Activated CD8-positive, alpha-beta memory T cell treated with anti-CD3 and anti-CD28 coated beads, Interleukin-2, amount 50 U/mL, for 24 hours (primary cell): Measurements from ENCODE around the gene HCAR3.
"Not testable (repeated sequence)": the region's sequence is repeated elsewhere in the genome, so short reads cannot be mapped to it uniquely, and the experiment has no call there.

ENCODE experiments used
- DNase-seq: peaks from one replicate; pipeline ENCODE4 v3.0.0-alpha.2; 2020; ENCODE audit errors: extremely low read depth

Gene HCAR3

DNA sequence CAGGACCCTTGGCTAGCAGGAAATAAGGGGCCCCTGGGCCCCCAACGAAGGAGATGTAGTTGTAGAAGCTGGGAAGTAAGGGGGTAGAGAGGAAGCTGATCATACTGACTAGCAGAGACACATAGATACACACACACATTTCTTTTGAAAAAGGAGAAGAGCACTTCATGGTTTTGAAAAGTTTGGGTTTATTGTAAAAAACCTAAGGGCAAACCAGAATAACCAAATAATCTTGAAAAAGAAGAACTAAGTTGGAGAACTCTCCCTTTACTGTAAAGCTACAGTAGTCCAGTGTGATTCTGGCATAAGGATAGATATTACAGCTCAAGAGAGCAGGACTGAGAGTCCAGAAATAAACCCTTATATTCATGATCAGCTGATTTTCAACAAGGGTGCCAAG, 5.8 kb upstream of the HCAR3 start:
- no peak for DNase-seq

DNA sequence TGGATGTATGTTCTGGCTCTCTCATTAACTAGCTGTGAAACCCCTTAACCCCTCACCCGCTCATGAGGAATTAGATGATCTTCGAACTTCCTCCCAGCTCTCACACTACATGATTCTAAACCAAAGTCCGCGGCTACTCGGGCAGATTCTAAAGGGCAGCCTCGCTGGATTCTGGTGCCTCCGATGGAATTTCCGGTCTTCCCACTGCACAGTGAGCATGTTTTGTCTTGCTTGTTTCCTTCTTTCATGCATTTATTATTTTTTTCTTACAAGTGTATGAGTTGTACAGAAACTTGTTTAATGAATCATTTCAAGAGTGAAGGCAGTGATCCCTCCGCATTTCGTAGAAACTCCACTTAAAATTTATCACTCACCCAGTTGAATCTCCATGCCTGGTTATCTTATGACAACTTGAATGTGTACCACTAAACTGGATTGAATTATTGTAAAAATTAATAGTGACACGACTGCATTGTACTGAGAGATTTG, 4.5 kb upstream of the HCAR3 start:
- DNase-seq = no peak

DNA sequence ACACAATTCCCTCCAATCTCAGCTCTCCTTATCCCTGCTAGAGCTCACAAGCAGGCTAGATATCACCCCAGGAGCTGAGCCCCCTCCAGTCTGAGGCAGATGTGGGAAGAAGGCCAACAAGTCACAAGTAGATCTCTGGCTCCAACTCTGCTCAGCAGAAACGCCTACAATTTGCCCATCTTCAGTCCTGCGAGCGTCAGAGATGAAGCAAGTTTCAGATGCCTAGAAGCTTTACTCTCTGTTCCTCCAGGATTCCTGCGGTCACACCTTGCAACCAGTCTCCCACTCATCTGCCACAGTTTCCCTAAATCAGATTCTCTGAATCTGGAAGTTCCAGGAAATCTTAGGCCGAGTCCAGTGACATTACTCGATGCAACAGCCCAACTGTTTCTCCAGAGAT, 1.4 kb downstream of the HCAR3 start:
- DNase-seq = not testable (repeated sequence)

DNA sequence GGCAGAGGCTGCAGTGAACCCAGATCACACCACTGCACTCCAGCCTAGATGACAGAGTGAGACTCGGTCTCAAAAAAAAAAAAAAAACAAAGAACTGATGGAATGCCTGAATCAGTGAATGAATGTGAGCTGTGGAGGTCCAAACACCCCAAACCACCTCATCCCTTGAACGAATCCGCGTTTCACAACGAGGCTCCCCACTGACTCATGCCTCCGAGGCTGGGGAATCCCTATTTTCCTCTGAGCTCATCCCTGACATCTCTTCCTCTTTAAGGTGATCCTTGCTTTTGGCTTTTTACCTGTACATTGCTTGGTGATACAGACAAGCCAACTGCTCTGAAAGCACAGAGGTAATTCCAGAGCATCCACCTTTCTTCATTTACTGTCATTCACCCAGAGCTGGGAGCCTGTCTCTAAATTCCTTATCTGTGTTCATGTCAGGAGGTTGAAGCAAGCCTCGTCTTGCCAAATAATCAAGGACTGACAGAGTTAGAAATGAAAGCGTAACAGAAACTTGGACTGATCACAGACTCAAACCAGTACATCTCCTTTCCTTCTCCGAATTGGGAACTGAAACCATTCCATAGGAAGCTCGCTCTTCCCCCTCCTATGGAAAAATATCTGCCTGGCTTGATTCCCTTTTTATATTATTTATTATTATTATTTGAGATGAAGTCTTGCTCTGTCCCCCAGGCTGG, 3.0 kb downstream of the HCAR3 start:
- not testable (repeated sequence) for DNase-seq

DNA sequence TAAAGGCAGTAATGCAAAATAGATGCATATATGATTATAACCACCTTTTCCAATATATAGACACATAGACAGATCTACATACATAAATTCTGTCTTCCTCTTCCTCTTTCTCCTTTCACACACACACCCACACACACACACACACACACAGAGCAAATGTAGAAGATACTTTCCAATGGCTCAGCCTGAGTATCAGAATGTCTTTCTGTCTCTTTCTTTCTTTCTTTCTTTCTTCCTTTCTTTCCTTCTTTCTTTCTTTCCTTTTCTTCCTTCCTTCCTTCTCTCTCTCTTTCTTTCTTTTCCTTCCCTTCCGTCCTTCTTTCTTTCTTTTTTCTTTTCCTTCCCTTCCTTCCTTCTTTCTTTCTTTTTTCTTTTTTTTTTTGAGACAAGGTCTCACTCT, 5.3 kb downstream of the HCAR3 start:
- not testable (repeated sequence) for DNase-seq

DNA sequence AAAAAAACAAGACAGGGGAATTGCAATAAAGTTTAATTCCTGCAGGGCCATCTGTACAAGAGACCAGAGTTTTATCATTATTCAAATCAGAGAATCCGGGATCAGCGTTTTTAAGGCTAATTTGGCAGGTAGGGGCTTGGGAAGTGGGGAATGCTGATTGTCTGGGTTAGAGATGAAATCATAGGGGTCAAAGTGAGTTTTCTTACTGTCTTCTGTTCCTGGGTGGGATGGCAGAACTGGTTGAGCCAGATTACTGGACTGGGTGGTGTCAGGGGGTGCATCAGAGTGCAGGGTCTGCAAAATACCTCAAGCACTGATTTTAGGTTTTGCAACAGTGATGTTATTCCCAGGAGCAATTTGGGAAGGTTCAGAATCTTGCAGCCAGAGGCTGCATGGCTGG, 6.3 kb downstream of the HCAR3 start:
- DNase-seq = not testable (repeated sequence)

DNA sequence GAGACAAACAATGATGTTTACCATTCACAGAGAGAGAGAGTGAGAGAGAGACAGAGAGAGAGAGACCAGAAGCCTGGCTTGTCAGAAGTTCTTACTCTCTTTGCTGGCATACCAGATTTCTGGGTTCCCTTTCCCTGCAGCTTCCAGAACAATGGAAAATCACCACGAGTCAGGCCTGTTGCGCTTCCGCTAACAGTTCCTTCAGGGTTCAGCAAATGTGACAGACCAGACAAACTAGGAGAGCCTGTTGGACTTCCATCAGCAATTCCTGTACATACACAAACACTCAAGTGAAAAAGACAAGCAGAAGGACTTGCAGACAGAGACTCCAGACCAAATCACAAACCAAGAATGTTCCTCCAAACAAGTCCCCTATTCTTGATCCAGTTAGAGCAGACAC, 7.3 kb downstream of the HCAR3 start:
- DNase-seq = not testable (repeated sequence)

DNA sequence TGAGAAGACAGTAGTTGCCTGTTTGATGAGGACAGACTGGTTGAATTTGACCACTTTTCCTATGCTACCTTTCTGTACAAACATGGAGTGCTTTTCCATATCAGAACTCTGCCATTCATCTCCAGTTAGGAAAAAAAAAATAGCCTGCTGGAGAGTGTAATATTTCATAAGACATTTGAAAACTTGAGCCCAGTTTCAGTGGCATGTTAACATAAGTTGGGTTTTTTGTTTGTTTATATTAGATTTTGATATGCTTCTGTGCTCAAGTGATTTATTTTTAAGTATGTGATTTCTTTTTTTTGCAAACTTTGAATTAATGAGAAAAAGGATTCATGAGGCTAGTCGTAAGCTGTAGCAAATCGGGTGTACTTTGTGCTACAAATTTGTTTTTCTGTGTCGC, 12.8 kb downstream of the HCAR3 start:
- not testable (repeated sequence) for DNase-seq

DNA sequence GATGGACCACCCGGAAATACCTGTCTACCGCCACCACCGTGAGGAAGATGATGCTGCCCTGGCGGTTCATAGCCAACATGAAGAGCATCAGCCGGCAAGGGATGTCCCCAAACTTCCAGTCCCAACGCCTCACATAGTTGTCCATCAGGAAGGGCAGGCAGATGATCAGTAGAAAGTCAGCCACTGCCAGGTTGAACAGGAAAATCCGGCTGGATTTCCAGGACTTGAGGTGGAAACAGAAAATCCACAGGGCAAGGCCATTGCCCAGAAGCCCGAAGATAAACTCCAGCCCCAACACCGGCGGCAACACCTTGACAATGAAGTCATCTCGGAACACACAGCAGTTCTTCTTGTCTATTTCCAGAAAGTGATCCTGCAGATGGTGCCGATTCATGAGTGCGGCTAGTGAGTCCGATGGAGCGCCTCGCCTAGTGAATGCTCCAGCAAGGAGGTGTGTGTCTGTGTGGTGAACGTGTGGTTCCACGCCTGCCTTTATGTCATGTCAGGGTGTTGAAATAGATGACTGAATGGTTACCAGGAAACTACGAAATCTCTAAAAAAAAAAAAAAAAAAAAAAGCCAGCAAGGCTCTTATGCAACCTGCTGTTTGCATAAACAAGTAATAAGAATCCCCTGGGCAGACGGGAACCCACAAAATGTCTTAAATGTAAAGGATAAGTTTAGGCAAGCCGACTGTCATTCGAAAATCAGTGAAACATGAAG, 13.6 kb downstream of the HCAR3 start, which contains the start of gene HCAR2:
HCAR2 (minus strand) TSS at position 468 of the 722 bp plus-strand sequence; CDS start at position 394, 74 bp downstream.
- DNase-seq = not testable (repeated sequence)

DNA sequence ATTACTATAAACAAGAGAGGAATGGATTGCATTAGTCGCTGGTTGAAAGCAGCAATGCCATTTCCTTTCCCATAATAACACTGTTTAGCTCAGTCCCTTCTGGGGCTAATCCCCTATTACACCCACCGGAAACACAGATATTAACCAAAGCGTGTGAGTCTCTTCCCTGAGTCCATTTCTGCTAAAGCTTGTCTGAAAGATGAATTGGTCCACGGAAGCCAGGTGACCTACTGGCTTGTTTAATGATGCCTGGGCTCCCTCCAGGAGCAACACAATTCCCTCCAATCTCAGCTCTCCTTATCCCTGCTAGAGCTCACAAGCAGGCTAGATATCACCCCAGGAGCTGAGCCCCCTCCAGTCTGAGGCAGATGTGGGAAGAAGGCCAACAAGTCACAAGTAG, 15.1 kb downstream of the HCAR3 start:
- not testable (repeated sequence) for DNase-seq

DNA sequence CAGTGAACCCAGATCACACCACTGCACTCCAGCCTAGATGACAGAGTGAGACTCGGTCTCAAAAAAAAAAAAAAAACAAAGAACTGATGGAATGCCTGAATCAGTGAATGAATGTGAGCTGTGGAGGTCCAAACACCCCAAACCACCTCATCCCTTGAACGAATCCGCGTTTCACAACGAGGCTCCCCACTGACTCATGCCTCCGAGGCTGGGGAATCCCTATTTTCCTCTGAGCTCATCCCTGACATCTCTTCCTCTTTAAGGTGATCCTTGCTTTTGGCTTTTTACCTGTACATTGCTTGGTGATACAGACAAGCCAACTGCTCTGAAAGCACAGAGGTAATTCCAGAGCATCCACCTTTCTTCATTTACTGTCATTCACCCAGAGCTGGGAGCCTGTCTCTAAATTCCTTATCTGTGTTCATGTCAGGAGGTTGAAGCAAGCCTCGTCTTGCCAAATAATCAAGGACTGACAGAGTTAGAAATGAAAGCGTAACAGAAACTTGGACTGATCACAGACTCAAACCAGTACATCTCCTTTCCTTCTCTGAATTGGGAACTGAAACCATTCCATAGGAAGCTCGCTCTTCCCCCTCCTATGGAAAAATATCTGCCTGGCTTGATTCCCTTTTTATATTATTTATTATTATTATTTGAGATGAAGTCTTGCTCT, 16.4 kb downstream of the HCAR3 start:
- DNase-seq = not testable (repeated sequence)

DNA sequence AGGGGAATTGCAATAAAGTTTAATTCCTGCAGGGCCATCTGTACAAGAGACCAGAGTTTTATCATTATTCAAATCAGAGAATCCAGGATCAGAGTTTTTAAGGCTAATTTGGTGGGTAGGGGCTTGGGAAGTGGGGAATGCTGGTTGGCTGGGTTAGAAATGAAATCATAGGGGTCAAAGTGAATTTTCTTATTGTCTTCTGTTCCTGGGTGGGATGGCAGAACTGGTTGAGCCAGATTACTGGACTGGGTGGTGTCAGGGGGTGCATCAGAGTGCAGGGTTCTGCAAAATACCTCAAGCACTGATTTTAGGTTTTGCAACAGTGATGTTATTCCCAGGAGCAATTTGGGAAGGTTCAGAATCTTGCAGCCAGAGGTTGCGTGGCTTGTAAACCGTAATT, 19.7 kb downstream of the HCAR3 start:
- not testable (repeated sequence) for DNase-seq

DNA sequence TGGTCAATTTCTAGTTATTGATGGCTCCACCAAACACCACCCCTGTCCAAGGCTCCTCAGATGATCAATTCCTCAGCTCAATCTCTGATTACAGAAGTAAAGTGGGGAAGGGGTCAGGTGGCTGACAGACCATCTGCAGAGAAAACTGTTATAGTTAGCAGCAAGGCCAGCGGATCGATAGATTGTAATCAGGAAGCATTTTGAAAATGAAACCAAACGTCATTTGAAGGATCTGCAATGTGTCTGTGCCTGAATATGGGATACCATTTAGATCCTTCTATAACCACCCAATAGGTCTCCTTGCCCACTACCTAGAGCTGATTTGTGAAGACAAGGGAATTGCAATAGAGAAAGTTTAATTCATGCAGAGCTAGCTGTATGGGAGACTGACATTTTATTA, 25.0 kb downstream of the HCAR3 start:
- no peak for DNase-seq

DNA sequence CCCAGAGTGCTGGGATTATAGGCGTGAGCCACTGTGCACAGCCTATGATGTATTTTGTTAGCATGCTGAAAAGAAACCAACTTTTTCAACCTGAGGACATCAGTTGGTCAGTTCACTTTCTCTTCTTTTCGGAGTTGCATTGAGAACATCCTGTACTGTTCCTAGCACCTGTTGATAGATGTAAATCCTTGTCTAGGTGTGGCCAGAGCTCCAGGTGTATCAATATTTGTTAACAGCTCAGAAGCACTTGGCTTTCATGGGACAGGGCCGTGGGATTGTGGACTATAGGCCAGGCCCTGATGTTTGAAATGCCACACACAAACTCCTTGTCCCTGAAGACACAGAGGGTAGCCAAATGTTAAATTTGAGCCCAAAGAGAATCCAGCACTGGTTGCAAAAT, 28.3 kb downstream of the HCAR3 start:
- DNase-seq = no peak

DNA sequence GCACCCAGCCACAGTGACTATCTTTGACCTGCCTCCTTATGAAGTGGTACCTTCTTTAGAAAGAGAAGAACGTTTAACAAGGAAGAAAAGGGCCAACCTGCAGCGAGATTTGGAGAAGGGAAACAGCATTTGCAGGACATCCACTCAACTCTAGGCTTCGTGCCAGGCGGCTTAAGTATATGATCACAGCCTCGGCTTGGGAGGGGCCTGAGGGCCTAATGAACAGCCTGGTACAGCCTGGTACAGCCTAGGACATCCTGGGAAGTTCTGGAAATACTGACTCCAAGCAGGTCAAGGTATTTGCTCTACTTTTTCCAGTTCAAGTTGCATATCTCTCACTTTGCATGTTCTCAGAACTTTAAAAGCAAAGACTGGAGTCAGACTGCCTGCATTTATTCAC, 29.5 kb downstream of the HCAR3 start:
- no peak for DNase-seq

DNA sequence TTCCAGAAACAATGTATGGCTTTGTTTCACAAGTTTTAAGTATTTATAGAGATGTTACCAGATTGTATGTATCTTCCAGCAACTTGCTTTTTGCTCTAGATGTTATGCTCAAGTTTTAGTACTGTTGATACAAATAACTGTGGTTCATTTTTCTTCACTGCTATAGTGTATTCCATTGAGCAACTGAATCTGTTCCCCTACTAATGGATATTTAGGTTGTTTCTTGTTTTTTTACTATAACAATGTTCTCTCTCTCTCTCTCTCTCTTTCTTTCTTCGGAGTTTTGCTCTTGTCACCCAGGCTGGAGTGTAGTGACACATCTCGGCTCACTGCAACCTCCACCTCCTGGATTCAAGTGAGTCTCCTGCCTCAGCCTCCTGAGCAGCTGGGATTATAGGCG, 30.1 kb downstream of the HCAR3 start:
- DNase-seq = no peak

DNA sequence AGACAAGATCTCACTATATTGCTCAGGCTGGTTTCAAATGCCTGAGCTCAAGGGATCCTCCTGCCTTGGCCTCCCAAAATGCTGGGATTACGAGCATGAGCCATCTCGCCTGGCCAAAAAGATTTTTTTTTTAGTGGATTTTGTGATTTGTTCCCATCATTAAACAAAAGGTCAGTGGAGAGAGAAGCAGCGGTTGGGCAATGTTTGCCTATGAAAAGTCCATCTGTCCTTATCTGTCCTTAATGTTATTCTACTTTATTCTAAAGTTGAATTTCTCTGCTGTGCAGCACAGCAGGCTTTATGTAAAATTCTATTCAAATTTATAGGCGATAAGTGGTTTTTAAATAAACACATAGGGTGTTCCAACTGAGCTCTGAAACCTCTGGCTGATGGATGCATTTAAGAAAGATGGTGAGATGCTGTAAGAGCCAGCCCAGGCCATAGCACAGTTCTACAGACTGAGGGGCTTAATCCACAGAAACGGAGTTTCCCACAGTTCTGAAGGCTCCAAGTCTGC, 32.3 kb downstream of the HCAR3 start:
- DNase-seq = no peak

DNA sequence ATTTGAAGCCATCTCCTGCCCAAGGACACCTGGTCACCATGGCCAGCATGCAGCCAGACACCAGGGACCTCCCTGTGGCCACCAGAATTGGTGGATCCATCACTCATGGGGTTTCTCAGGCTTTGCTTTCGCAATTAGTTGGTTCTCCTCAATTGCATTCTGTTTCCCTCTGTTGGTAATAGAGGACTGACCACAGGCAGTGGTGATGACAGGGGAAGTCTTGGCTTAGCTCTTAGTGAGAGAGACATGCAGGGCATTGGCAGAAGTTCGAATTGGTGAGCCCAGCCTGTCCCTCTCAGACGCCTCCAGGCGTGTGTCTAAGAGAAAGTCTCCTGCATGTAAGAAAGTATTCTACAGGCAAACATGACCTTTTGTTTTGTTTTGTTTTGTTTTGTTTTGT, 34.8 kb downstream of the HCAR3 start:
- no peak for DNase-seq

DNA sequence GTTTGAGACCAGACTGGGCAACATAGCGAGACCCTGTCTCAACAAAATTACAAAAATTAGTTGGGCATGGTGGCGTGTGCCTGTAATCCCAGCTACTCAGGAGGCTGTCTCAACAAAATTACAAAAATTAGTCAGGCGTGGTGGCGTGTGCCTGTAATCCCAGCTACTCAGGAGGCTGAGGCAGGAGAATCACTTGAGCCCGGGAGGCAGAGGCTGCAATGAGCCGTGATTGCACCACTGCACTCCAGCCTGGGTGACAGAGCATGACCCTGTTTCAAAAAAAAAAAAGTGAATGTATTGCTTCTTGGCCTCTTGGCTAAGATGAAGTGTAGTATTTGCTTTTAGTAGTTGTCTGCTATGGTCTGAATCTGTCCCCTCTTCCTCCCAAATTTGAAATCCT, 35.6 kb downstream of the HCAR3 start:
- DNase-seq = not testable (repeated sequence)

DNA sequence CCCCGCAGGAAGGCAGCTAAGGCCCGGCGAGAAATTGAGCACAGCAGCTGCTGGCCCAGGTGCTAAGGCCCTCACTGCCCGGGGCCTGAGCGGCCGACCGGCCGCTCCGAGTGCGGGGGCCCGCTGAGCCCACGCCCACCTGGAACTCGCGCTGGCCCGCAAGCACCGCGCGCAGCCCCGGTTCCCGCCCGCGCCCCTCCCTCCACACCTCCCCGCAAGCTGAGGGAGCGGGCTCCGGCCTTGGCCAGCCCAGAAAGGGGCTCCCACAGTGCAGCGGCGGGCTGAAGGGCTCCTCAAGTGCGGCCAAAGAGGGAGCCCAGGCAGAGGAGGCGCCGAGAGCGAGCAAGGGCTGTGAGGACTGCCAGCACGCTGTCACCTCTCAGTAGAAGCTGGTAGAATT, 39.8 kb downstream of the HCAR3 start:
- DNase-seq = not testable (repeated sequence)

DNA sequence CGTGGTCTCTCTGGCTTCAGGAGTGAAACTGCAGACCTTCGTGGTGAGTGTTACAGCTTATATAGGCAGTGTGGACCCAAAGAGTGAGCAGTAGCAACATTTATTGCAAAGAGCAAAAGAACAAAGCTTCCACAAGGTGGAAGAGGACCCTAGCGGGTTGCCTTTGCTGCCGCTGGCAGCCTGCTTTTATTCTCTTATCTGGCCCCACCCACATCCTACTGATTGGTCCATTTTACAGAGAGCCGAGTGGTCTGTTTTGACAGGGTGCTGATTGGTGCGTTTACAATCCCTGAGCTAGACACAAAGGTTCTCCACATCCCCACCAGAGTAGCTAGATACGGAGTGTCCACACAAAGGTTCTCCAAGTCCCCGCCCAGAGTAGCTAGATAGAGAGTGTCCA, 40.6 kb downstream of the HCAR3 start:
- DNase-seq = not testable (repeated sequence)

DNA sequence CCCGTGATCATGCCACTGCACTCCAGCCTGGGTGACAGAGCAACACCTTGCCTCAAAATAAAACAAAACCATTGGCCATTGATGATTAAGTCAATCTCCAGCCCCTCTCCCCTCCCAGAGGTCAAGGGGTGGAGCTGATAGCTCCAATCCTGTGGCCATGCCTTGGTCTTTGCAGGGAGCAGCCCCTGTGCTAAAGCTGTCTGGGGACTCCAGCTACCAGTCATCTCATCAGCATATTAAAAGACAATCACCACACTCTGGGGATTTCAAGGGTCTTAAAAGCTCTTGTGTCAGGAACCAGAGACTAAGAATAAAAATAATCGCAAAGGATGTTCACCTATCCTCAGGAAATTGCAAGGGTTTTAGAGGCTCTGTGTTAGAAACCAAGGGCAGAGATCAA, 44.1 kb downstream of the HCAR3 start:
- no peak for DNase-seq
